SK-N-SH treated with all-trans-retinoic acid at 6 μM for 48 hours (cell line): ENCODE data around the gene EPB41L1.

Experiments used
- ATAC-seq: fragments of 200-7000 bp; cut with Tn5 transposase; 3 replicates; pipeline ENCODE4 v1.9.1; 2020; ENCODE audit warnings: mild to moderate bottlenecking, moderate library complexity
- ARNTL ChIP-seq: fragments of 450-650 bp; formaldehyde crosslinking; IDR thresholded peaks from 2 replicates; pipeline ENCODE4 v1.5.0; 2020; ENCODE audit warnings: low read depth, mild to moderate bottlenecking, moderate library complexity, borderline replicate concordance
- BACH2 ChIP-seq: fragments of 250-450 bp; sonication (Bioruptor Pico); IDR thresholded peaks from 2 replicates; pipeline ENCODE4 v1.9.0; 2021; ENCODE audit warnings: mild to moderate bottlenecking, borderline replicate concordance
- CSDC2 ChIP-seq: fragments of 250-450 bp; sonication (Bioruptor Pico); IDR thresholded peaks from 2 replicates; pipeline ENCODE4 v1.5.0; 2020; ENCODE audit warnings: mild to moderate bottlenecking, moderate library complexity
- ESRRG ChIP-seq: fragments of 250-450 bp; sonication (Bioruptor Pico); IDR thresholded peaks from 2 replicates; pipeline ENCODE4 v1.6.1; 2021; ENCODE audit warnings: mild to moderate bottlenecking
- GLIS3 ChIP-seq: fragments of 250-450 bp; sonication (Bioruptor Pico); IDR thresholded peaks from 2 replicates; pipeline ENCODE4 v1.5.0; 2020; ENCODE audit warnings: mild to moderate bottlenecking, moderate library complexity
- ISL1 ChIP-seq: fragments of 250-450 bp; sonication (Bioruptor Pico); IDR thresholded peaks from 2 replicates; pipeline ENCODE4 v2.1.2; 2022; ENCODE audit warnings: mild to moderate bottlenecking, moderate library complexity
- PPARA ChIP-seq: fragments of 250-450 bp; sonication (Bioruptor Pico); IDR thresholded peaks from 2 replicates; pipeline ENCODE4 v1.5.0; 2020; ENCODE audit warnings: mild to moderate bottlenecking, borderline replicate concordance
- SNAI2 ChIP-seq: fragments of 250-450 bp; sonication (Bioruptor Pico); IDR thresholded peaks from 2 replicates; pipeline ENCODE4 v1.5.0; 2020; ENCODE audit warnings: mild to moderate bottlenecking, moderate library complexity
- TCF4 ChIP-seq: fragments of 250-450 bp; sonication (Bioruptor Pico); IDR thresholded peaks from 2 replicates; pipeline ENCODE4 v1.8.0; 2021; ENCODE audit warnings: mild to moderate bottlenecking, moderate library complexity, borderline replicate concordance
- TOX ChIP-seq: fragments of 250-450 bp; sonication (Bioruptor Pico); IDR thresholded peaks from 2 replicates; pipeline ENCODE4 v1.8.0; 2021; ENCODE audit warnings: mild to moderate bottlenecking, moderate library complexity, borderline replicate concordance
- ZC3H10 ChIP-seq: fragments of 250-450 bp; sonication (Bioruptor Pico); IDR thresholded peaks from 2 replicates; pipeline ENCODE4 v1.5.1; 2021; ENCODE audit warnings: mild to moderate bottlenecking, moderate library complexity
- ZFP3 ChIP-seq: fragments of 250-450 bp; sonication (Bioruptor Pico); IDR thresholded peaks from 2 replicates; pipeline ENCODE4 v1.5.0; 2020; ENCODE audit warnings: mild to moderate bottlenecking, moderate library complexity
- ZFP30 ChIP-seq: fragments of 450-650 bp; formaldehyde crosslinking; IDR thresholded peaks from 2 replicates; pipeline ENCODE4 v1.5.0; 2022; ENCODE audit warnings: mild to moderate bottlenecking, moderate library complexity
- ZNF565 ChIP-seq: fragments of 450-650 bp; formaldehyde crosslinking; conservative IDR thresholded peaks from 2 replicates; pipeline ENCODE4 v1.5.0; 2020; ENCODE audit warnings: low read depth, mild to moderate bottlenecking, moderate library complexity
- ZNF70 ChIP-seq: fragments of 450-650 bp; formaldehyde crosslinking; IDR thresholded peaks from 2 replicates; pipeline ENCODE4 v1.5.0; 2020; ENCODE audit warnings: mild to moderate bottlenecking, moderate library complexity
- ZNF8 ChIP-seq: fragments of 450-650 bp; formaldehyde crosslinking; IDR thresholded peaks from 2 replicates; pipeline ENCODE4 v1.5.0; 2020; ENCODE audit warnings: mild to moderate bottlenecking, moderate library complexity
- TF ChIP-seq, protein P1 (sequence below): fragments of 250-450 bp; sonication (Bioruptor Pico); IDR thresholded peaks from 2 replicates; pipeline ENCODE4 v1.5.1; 2021; ENCODE audit warnings: mild to moderate bottlenecking, moderate library complexity
- TF ChIP-seq, protein P2 (sequence below): fragments of 250-450 bp; sonication (Bioruptor Pico); IDR thresholded peaks from 2 replicates; pipeline ENCODE4 v1.5.1; 2020; ENCODE audit warnings: low read depth, mild to moderate bottlenecking, moderate library complexity
- TF ChIP-seq, protein P3 (sequence below): fragments of 250-450 bp; sonication (Bioruptor Pico); IDR thresholded peaks from 2 replicates; pipeline ENCODE4 v1.8.0; 2021; ENCODE audit warnings: low read depth, mild to moderate bottlenecking, moderate library complexity, borderline replicate concordance
- TF ChIP-seq, protein P4 (sequence below): fragments of 250-450 bp; sonication (Bioruptor Pico); IDR thresholded peaks from 2 replicates; pipeline ENCODE4 v1.8.0; 2020; ENCODE audit warnings: mild to moderate bottlenecking, moderate library complexity, borderline replicate concordance
- TF ChIP-seq, protein P5 (sequence below): fragments of 250-450 bp; sonication (Bioruptor Pico); IDR thresholded peaks from 2 replicates; pipeline ENCODE4 v1.5.0; 2020; ENCODE audit warnings: mild to moderate bottlenecking, moderate library complexity

EPB41L1 gene

DNA sequence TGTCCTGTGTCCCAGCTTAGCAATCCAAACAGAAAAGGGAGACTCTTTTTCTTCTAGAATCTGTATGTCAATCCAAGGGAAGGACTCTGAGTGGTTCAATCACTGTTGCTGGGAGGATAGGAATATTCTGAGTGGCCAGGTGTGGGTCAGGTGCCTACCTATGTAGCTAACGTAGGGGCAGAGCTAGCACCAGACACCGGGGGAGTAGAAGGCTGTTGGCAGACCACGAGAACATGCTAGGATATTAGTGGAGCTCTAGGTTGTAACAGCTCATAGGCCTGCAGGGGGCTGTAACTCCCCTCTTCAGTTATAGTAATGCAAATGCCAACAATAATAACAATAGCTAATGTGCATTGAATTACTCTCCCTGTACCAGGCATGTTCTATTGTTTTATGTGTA is 39.8 kb upstream of the EPB41L1 start (continued):
- TF ChIP-seq GLIS3, result no peak
- no peak for TF ChIP-seq ZNF565 (CRISPR knock-in tag)
- TF ChIP-seq, protein P1, sequence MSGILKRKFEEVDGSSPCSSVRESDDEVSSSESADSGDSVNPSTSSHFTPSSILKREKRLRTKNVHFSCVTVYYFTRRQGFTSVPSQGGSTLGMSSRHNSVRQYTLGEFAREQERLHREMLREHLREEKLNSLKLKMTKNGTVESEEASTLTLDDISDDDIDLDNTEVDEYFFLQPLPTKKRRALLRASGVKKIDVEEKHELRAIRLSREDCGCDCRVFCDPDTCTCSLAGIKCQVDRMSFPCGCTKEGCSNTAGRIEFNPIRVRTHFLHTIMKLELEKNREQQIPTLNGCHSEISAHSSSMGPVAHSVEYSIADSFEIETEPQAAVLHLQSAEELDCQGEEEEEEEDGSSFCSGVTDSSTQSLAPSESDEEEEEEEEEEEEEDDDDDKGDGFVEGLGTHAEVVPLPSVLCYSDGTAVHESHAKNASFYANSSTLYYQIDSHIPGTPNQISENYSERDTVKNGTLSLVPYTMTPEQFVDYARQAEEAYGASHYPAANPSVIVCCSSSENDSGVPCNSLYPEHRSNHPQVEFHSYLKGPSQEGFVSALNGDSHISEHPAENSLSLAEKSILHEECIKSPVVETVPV (CRISPR knock-in tag), result no peak
- TF ChIP-seq, protein P2, sequence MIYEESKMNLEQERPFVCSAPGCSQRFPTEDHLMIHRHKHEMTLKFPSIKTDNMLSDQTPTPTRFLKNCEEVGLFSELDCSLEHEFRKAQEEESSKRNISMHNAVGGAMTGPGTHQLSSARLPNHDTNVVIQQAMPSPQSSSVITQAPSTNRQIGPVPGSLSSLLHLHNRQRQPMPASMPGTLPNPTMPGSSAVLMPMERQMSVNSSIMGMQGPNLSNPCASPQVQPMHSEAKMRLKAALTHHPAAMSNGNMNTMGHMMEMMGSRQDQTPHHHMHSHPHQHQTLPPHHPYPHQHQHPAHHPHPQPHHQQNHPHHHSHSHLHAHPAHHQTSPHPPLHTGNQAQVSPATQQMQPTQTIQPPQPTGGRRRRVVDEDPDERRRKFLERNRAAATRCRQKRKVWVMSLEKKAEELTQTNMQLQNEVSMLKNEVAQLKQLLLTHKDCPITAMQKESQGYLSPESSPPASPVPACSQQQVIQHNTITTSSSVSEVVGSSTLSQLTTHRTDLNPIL (CRISPR knock-in tag), result no peak
- TF ChIP-seq TCF4 (CRISPR knock-in tag), result no peak

- TF ChIP-seq ZNF70, result no peak
- TF ChIP-seq, protein P2 (CRISPR knock-in tag), result no peak
- TF ChIP-seq, protein P3, sequence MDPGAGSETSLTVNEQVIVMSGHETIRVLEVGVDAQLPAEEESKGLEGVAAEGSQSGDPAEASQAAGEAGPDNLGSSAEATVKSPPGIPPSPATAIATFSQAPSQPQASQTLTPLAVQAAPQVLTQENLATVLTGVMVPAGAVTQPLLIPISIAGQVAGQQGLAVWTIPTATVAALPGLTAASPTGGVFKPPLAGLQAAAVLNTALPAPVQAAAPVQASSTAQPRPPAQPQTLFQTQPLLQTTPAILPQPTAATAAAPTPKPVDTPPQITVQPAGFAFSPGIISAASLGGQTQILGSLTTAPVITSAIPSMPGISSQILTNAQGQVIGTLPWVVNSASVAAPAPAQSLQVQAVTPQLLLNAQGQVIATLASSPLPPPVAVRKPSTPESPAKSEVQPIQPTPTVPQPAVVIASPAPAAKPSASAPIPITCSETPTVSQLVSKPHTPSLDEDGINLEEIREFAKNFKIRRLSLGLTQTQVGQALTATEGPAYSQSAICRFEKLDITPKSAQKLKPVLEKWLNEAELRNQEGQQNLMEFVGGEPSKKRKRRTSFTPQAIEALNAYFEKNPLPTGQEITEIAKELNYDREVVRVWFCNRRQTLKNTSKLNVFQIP (CRISPR knock-in tag), result no peak
- ATAC-seq, result no peak
These were observed 38.6 kb upstream of the EPB41L1 start for GRCh38 chr20:36115925-36116324.

GRCh38 chr20:36116807-36117441 is 37.6 kb upstream of the EPB41L1 start:
- TF ChIP-seq, protein P3 (CRISPR knock-in tag), result no peak
- TF ChIP-seq ESRRG (CRISPR knock-in tag), result no peak
- no peak for TF ChIP-seq SNAI2 (CRISPR knock-in tag)
- no peak for TF ChIP-seq ZNF565 (CRISPR knock-in tag)
- TF ChIP-seq TOX, result no peak
- no peak for TF ChIP-seq ISL1 (CRISPR knock-in tag)
- TF ChIP-seq, protein P4, sequence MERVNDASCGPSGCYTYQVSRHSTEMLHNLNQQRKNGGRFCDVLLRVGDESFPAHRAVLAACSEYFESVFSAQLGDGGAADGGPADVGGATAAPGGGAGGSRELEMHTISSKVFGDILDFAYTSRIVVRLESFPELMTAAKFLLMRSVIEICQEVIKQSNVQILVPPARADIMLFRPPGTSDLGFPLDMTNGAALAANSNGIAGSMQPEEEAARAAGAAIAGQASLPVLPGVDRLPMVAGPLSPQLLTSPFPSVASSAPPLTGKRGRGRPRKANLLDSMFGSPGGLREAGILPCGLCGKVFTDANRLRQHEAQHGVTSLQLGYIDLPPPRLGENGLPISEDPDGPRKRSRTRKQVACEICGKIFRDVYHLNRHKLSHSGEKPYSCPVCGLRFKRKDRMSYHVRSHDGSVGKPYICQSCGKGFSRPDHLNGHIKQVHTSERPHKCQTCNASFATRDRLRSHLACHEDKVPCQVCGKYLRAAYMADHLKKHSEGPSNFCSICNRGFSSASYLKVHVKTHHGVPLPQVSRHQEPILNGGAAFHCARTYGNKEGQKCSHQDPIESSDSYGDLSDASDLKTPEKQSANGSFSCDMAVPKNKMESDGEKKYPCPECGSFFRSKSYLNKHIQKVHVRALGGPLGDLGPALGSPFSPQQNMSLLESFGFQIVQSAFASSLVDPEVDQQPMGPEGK (CRISPR knock-in tag), result no peak
- no peak for TF ChIP-seq ARNTL (CRISPR knock-in tag)
- no peak for TF ChIP-seq BACH2 (CRISPR knock-in tag)
- TF ChIP-seq, protein P2 (CRISPR knock-in tag), result no peak
- TF ChIP-seq TCF4 (CRISPR knock-in tag), result no peak
- no peak for TF ChIP-seq ZNF8
- no peak for TF ChIP-seq GLIS3
- no peak for TF ChIP-seq PPARA (CRISPR knock-in tag)
- TF ChIP-seq ZFP3 (CRISPR knock-in tag), result no peak
- TF ChIP-seq, protein P5, sequence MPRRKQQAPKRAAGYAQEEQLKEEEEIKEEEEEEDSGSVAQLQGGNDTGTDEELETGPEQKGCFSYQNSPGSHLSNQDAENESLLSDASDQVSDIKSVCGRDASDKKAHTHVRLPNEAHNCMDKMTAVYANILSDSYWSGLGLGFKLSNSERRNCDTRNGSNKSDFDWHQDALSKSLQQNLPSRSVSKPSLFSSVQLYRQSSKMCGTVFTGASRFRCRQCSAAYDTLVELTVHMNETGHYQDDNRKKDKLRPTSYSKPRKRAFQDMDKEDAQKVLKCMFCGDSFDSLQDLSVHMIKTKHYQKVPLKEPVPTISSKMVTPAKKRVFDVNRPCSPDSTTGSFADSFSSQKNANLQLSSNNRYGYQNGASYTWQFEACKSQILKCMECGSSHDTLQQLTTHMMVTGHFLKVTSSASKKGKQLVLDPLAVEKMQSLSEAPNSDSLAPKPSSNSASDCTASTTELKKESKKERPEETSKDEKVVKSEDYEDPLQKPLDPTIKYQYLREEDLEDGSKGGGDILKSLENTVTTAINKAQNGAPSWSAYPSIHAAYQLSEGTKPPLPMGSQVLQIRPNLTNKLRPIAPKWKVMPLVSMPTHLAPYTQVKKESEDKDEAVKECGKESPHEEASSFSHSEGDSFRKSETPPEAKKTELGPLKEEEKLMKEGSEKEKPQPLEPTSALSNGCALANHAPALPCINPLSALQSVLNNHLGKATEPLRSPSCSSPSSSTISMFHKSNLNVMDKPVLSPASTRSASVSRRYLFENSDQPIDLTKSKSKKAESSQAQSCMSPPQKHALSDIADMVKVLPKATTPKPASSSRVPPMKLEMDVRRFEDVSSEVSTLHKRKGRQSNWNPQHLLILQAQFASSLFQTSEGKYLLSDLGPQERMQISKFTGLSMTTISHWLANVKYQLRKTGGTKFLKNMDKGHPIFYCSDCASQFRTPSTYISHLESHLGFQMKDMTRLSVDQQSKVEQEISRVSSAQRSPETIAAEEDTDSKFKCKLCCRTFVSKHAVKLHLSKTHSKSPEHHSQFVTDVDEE (CRISPR knock-in tag), result no peak
- no peak for TF ChIP-seq CSDC2 (CRISPR knock-in tag)
- no peak for TF ChIP-seq ZNF70
- no peak for TF ChIP-seq ZC3H10 (CRISPR knock-in tag)
- TF ChIP-seq ZFP30 (CRISPR knock-in tag), result no peak
- TF ChIP-seq, all 23 proteins: peak for 0
- peak; percentile 84 for ATAC-seq
